ENCODE data around the gene IQSEC2.

- TF ChIP-seq CTCF (IDR thresholded peaks at IDR 0.05; ENCODE audit: low read length), result no peak
- TF ChIP-seq EZH2 (IDR thresholded peaks at IDR 0.05; ENCODE audit: borderline replicate concordance, low read length), result no peak
These were observed 35.2 kb downstream of the IQSEC2 start for GRCh38 chrX:53246231-53246630.

All from OCI-LY1 (cell line).